IMR-90 (cell line): Measurements from ENCODE around the gene THY1. TPM values are rescaled to one million over a fixed set of nuclear protein-coding genes. Genes with fewer than 3 reads are reported as not detected.

Source experiments
- ATAC-seq: fragments of 200-7000 bp; cut with Tn5 transposase; 2 replicates; pipeline ENCODE4 v1.9.1; 2020; ENCODE audit warnings: low read depth, mild to moderate bottlenecking, moderate library complexity
- BruUV-seq: library from RNA; stranded (reverse); fragments of 400-500 nt; replicated peaks from 2 replicates; lab custom pipeline; 2021; lab: Mats Ljungman, UMichigan
- CTCF ChIA-PET: fragments of 300-600 bp; formaldehyde crosslinking; extraction: SDS; loops from one replicate; lab custom pipeline; 2021; ENCODE audit warnings: antibody characterized with exemption; lab: Yijun Ruan, JAX
- POLR2A ChIA-PET: fragments of 300-600 bp; sonication (Branson Sonifier 250); formaldehyde crosslinking; loops from one replicate; lab custom pipeline; 2022; ENCODE audit warnings: antibody characterized with exemption; ENCODE audit not compliant: unreplicated experiment; lab: Charles Lee
- DNase-seq: peaks from one replicate; pipeline ENCODE4 v3.0.0; 2013
- H2AFZ ChIP-seq: replicated peaks from 2 replicates; pipeline ENCODE3; 2013; ENCODE audit warnings: low read length, mild to moderate bottlenecking; ENCODE audit not compliant: poor library complexity
- H2AK5ac ChIP-seq: 2 replicates; pipeline ENCODE4 v1.6.1; 2013; ENCODE audit warnings: low read depth, low read length, inconsistent platforms
- H2AK9ac ChIP-seq: replicated peaks from 2 replicates; pipeline ENCODE3; 2013; ENCODE audit warnings: mild to moderate bottlenecking, low read depth, low read length, moderate library complexity; ENCODE audit not compliant: poor library complexity
- H2BK120ac ChIP-seq: 2 replicates; pipeline ENCODE4 v1.6.1; 2013; ENCODE audit warnings: low read depth, low read length, inconsistent platforms
- H2BK15ac ChIP-seq: 3 replicates; pipeline ENCODE4 v1.6.1; 2013; ENCODE audit warnings: low read depth, low read length, inconsistent platforms
- H2BK20ac ChIP-seq: 2 replicates; pipeline ENCODE4 v1.6.1; 2013; ENCODE audit warnings: low read depth, mild to moderate bottlenecking, inconsistent platforms, low read length, moderate library complexity
- H2BK5ac ChIP-seq: 2 replicates; pipeline ENCODE4 v1.6.1; 2013; ENCODE audit warnings: mild to moderate bottlenecking, low read depth, low read length, inconsistent platforms; ENCODE audit not compliant: poor library complexity, severe bottlenecking
- H3K14ac ChIP-seq: replicated peaks from 2 replicates; pipeline ENCODE4 v1.6.1; 2013; ENCODE audit warnings: low read depth, low read length, inconsistent platforms
- H3K18ac ChIP-seq: 2 replicates; pipeline ENCODE4 v1.6.1; 2013; ENCODE audit warnings: low read depth, low read length, control low read depth
- H3K23ac ChIP-seq: 2 replicates; pipeline ENCODE4 v1.6.1; 2013; ENCODE audit warnings: low read depth, low read length, inconsistent platforms
- H3K27ac ChIP-seq: 2 replicates; pipeline ENCODE4 v1.5.1; 2013; ENCODE audit warnings: mild to moderate bottlenecking, control low read depth, low read length; ENCODE audit not compliant: insufficient read depth
- H3K27me3 ChIP-seq: 2 replicates; pipeline ENCODE4 v1.6.1; 2013; ENCODE audit warnings: low read length; ENCODE audit not compliant: control insufficient read depth, insufficient read depth
- H3K36me3 ChIP-seq: 2 replicates; pipeline ENCODE4 v1.6.1; 2013; ENCODE audit warnings: low read length, mixed read lengths; ENCODE audit not compliant: control insufficient read depth, insufficient read depth
- H3K4ac ChIP-seq: 2 replicates; pipeline ENCODE4 v1.6.1; 2013; ENCODE audit warnings: low read depth, low read length, inconsistent platforms
- H3K4me1 ChIP-seq: 2 replicates; pipeline ENCODE4 v1.6.1; 2013; ENCODE audit warnings: low read length, mixed read lengths; ENCODE audit not compliant: control insufficient read depth, insufficient read depth
- H3K4me2 ChIP-seq: 2 replicates; pipeline ENCODE4 v1.6.1; 2013; ENCODE audit warnings: low read depth, mild to moderate bottlenecking, control low read depth, low read length, moderate library complexity
- H3K4me3 ChIP-seq: 2 replicates; pipeline ENCODE4 v1.5.1; 2013; ENCODE audit warnings: low read depth, mild to moderate bottlenecking, control low read depth, low read length, moderate library complexity; ENCODE audit not compliant: insufficient read depth
- H3K56ac ChIP-seq: 2 replicates; pipeline ENCODE4 v1.6.1; 2013; ENCODE audit warnings: low read length, inconsistent platforms; ENCODE audit not compliant: insufficient read depth; ENCODE audit errors: extremely low read depth
- H3K79me1 ChIP-seq, 2 experiments: 2 replicates each; pipeline ENCODE4 v1.6.1; 2013; ENCODE audit warnings: low read length in 2 of 2, inconsistent platforms in 1 of 2, low read depth in 1 of 2
- H3K9ac ChIP-seq: 2 replicates; pipeline ENCODE4 v1.6.1; 2013; ENCODE audit warnings: low read depth, low read length, control low read depth
- H3K9me1 ChIP-seq: 2 replicates; pipeline ENCODE4 v1.6.1; 2013; ENCODE audit warnings: low read length, inconsistent platforms; ENCODE audit not compliant: insufficient read depth
- H3K9me3 ChIP-seq: 2 replicates; pipeline ENCODE4 v1.6.1; 2013; ENCODE audit warnings: low read length; ENCODE audit not compliant: control insufficient read depth, insufficient read depth
- H4K20me1 ChIP-seq: 2 replicates; pipeline ENCODE4 v1.6.1; 2013; ENCODE audit warnings: low read length, inconsistent platforms; ENCODE audit not compliant: insufficient read depth
- H4K5ac ChIP-seq: 2 replicates; pipeline ENCODE4 v1.6.1; 2013; ENCODE audit warnings: mild to moderate bottlenecking, low read depth, low read length, control low read depth
- H4K8ac ChIP-seq, 2 experiments: 2 replicates each; pipeline ENCODE4 v1.6.1; 2013; ENCODE audit warnings: low read depth in 2 of 2, low read length in 2 of 2, control low read depth in 1 of 2, inconsistent platforms in 1 of 2
- H4K91ac ChIP-seq: 2 replicates; pipeline ENCODE4 v1.6.1; 2013; ENCODE audit warnings: low read depth, low read length, inconsistent platforms; ENCODE audit not compliant: insufficient read depth
- BHLHE40 ChIP-seq: fragments of 150-350 bp; IDR thresholded peaks from 2 replicates; pipeline ENCODE4 v1.6.1; 2016; ENCODE audit warnings: mild to moderate bottlenecking, low read depth, low read length
- CEBPB ChIP-seq: IDR thresholded peaks from 2 replicates; pipeline ENCODE4 v1.6.1; 2012; ENCODE audit warnings: low read depth, low read length, improper control_type of control experiment
- CHD1 ChIP-seq: IDR thresholded peaks from 2 replicates; pipeline ENCODE4 v1.6.1; 2012; ENCODE audit warnings: low read depth, low read length, improper control_type of control experiment
- CTCF ChIP-seq: conservative IDR thresholded peaks from 2 replicates; pipeline ENCODE4 v1.5.1; 2012; ENCODE audit warnings: mild to moderate bottlenecking, low read depth, low read length, improper control_type of control experiment
- ELK1 ChIP-seq: fragments of 150-350 bp; IDR thresholded peaks from 2 replicates; pipeline ENCODE4 v1.6.1; 2016; ENCODE audit warnings: low read depth, mild to moderate bottlenecking, low read length, moderate library complexity, borderline replicate concordance
- FOS ChIP-seq: fragments of 150-350 bp; IDR thresholded peaks from 2 replicates; pipeline ENCODE4 v1.6.1; 2016; ENCODE audit warnings: low read depth, low read length
- MAFK ChIP-seq: IDR thresholded peaks from 2 replicates; pipeline ENCODE4 v1.6.1; 2012; ENCODE audit warnings: low read depth, low read length, improper control_type of control experiment
- MAZ ChIP-seq: IDR thresholded peaks from 2 replicates; pipeline ENCODE4 v1.6.1; 2012; ENCODE audit warnings: low read depth, mild to moderate bottlenecking, low read length, improper control_type of control experiment, moderate library complexity, borderline replicate concordance
- MXI1 ChIP-seq: IDR thresholded peaks from 2 replicates; pipeline ENCODE4 v1.6.1; 2012; ENCODE audit warnings: low read depth, mild to moderate bottlenecking, low read length, moderate library complexity, borderline replicate concordance
- RAD21 ChIP-seq: IDR thresholded peaks from 2 replicates; pipeline ENCODE4 v1.6.1; 2012; ENCODE audit warnings: low read length, improper control_type of control experiment
- SMC3 ChIP-seq: fragments of 150-350 bp; IDR thresholded peaks from 2 replicates; pipeline ENCODE4 v1.6.1; 2016; ENCODE audit warnings: low read depth, mild to moderate bottlenecking, antibody characterized with exemption, low read length, moderate library complexity
- USF2 ChIP-seq: fragments of 150-350 bp; IDR thresholded peaks from 2 replicates; pipeline ENCODE4 v1.6.1; 2017; ENCODE audit warnings: mild to moderate bottlenecking, antibody characterized with exemption, low read length, low read depth
- WGBS, 2 experiments: methylation state at CpG; one replicate each; pipeline versions ENCODE4 v1.1.5 to v1.1.7; 2013; ENCODE audit warnings: missing lambda C conversion rate in 2 of 2; ENCODE audit not compliant: insufficient read length in 1 of 2; ENCODE audit errors: extremely low coverage in 2 of 2; 5-methylcytosine and 5-hydroxymethylcytosine counted together
- dilution Hi-C: fragments of 300-500 bp; cut with HindIII; formaldehyde crosslinking; loops from one replicate; pipeline ENCODE4 v1.14.3; 2018; ENCODE audit warnings: low sequenced_read_pairs; ENCODE audit not compliant: unreplicated experiment
- in situ Hi-C: fragments of 300-500 bp; cut with MboI; formaldehyde crosslinking; loops from 3 replicates; pipeline ENCODE4 v1.14.3; 2019; ENCODE audit warnings: low sequenced_read_pairs, inconsistent platforms, mixed read lengths
- intact Hi-C: fragments of 100-400 bp; cut with micrococcal nuclease; formaldehyde crosslinking; loops from 2 replicates; pipeline ENCODE4 v1.10.0; 2022
- polyA plus RNA-seq, 3 experiments: library from polyadenylated mRNA; depleted of rRNA; stranded (reverse); fragments of >200 nt; gene quantifications; 2 replicates each; pipeline ENCODE4 v1.2.3, GENCODE V29; 2012; ENCODE audit warnings: low replicate concordance in 1 of 3
- total RNA-seq: library from RNA; depleted of rRNA; stranded (reverse); fragments of >200 nt; gene quantifications from 2 replicates; pipeline ENCODE4 v1.2.3, GENCODE V29; 2012

The THY1 gene
- total and polyA plus RNA-seq, 2 of the 4 experiments (the other 2 are of a cell fraction): 703 to 2,603 TPM

GRCh38 chr11:119432484-119433357 lies 9.7 kb upstream of the THY1 start:
- Histone ChIP-seq H2AK5ac (peak overlapping the region; percentile 59), H2AFZ (peak overlapping the region; percentile 92), H4K5ac (peak overlapping the region; percentile 46), H3K79me1 (no peaks in the 10 kb centered on the region), H2BK5ac (peak overlapping the region; percentile 68), H3K14ac (peak overlapping the region; percentile 69), H3K9ac (peak overlapping the region; percentile 13), H3K36me3 (no peaks in the 10 kb centered on the region), H3K9me1 (peaks cover 15% of the 10 kb centered on the region), H3K23ac (peak overlapping the region; percentile 84), H4K91ac (peak overlapping the region; percentile 75), H3K9me3 (no peaks in the 10 kb centered on the region), H2BK20ac (peak overlapping the region; percentile 90), H4K8ac (peak overlapping the region; percentile 34 to 82; a peak in 3 of 4 replicates), H3K56ac (peak overlapping the region; percentile 27; the same call in 1 of the 2 replicates), H2BK15ac (peak overlapping the region; percentile 52; the same call in 2 of the 3 replicates), H3K27me3 (no peaks in the 10 kb centered on the region), H3K4me1 (peaks cover 19% of the 10 kb centered on the region), H2BK120ac (peak overlapping the region; percentile 94), H2AK9ac (peak overlapping the region; percentile 94), H3K4ac (peak overlapping the region; percentile 89), H3K18ac (peak overlapping the region; percentile 8; the same call in 1 of the 2 replicates), H3K4me3 (peak overlapping the region; percentile 14; the same call in 1 of the 2 replicates), H3K27ac (peak overlapping the region; percentile 71), H3K4me2 (peak overlapping the region; percentile 86), H4K20me1 (peaks cover 5% of the 10 kb centered on the region; the same call in 1 of the 2 replicates)
- intact Hi-C loops: no loop called here
- 6% methylated on average over 6 of the region's 21 CpGs; no CpG with 5 or more reads in 1 of the 2 experiments for WGBS, 2 experiments
- ChIA-PET POLR2A (interaction anchor here (0.6 to 0.9 kb wide), 3 partner anchors 10 to 736 kb away, joined by 3 to 9 read pairs (median 5); partner anchors contain the start of gene THY1), CTCF (interaction anchor here (0.6 to 1.5 kb wide), 4 partner anchors 14 to 280 kb away, joined by 3 to 7 read pairs (median 4); no protein-coding TSS in a partner anchor)
- BruUV-seq: no TSS peak
- dilution Hi-C loops: no loop called here
- peak; percentile 77 for DNase-seq
- ATAC-seq: peak; percentile 81
- in situ Hi-C loops: loop anchor here (5.0 kb wide), 1 partner anchor 40 kb away; no protein-coding TSS in a partner anchor
- TF ChIP-seq FOS (peak; percentile 5; the same call in 1 of the 2 replicates), USF2 (peak; percentile 35; the same call in 1 of the 2 replicates), MAZ (no peak), MAFK (0 out of 2 replicates have a peak, but pooled peaks have one; percentile 1), ELK1 (no peak), MXI1 (peak; percentile 86), BHLHE40 (peak; percentile 96), SMC3 (no peak), CHD1 (no peak), CEBPB (no peak), CTCF (no peak), RAD21 (no peak)
